HG03342 (cell line): ENCODE results near the gene MAPT.

Experiments
- ATAC-seq: cut with Tn5 transposase; IDR thresholded peaks from one replicate; pipeline ENCODE4 v1.9.1; 2021; ENCODE audit warnings: mild to moderate bottlenecking, moderate library complexity; ENCODE audit not compliant: unreplicated experiment

The MAPT gene

GRCh38 chr17:45969726-45970125 is 75.4 kb downstream of the MAPT start:
- ATAC-seq: no peak

- no peak for ATAC-seq
These were observed 76.3 kb downstream of the MAPT start for GRCh38 chr17:45970659-45971058.

- ATAC-seq: no peak
These were observed 77.4 kb downstream of the MAPT start for GRCh38 chr17:45971698-45972141.

GRCh38 chr17:45972531-45972930 is 78.2 kb downstream of the MAPT start:
- no peak for ATAC-seq

GRCh38 chr17:45973099-45973780 is 78.9 kb downstream of the MAPT start:
- ATAC-seq: no peak

GRCh38 chr17:45973946-45974859 is 79.8 kb downstream of the MAPT start:
- no peak for ATAC-seq

GRCh38 chr17:45974916-45975630 is 80.7 kb downstream of the MAPT start:
- no peak for ATAC-seq

GRCh38 chr17:45975640-45976295 is 81.4 kb downstream of the MAPT start:
- no peak for ATAC-seq

GRCh38 chr17:45976391-45976754 is 82.0 kb downstream of the MAPT start:
- no peak for ATAC-seq

GRCh38 chr17:45976755-45977505 is 82.6 kb downstream of the MAPT start:
- ATAC-seq: no peak

GRCh38 chr17:45977506-45977824 is 83.1 kb downstream of the MAPT start:
- no peak for ATAC-seq

GRCh38 chr17:45977976-45978626 is 83.7 kb downstream of the MAPT start:
- ATAC-seq: no peak

GRCh38 chr17:45979137-45979536 is 84.8 kb downstream of the MAPT start:
- no peak for ATAC-seq

- no peak for ATAC-seq
These were observed 86.5 kb downstream of the MAPT start for GRCh38 chr17:45980855-45981254.

- no peak for ATAC-seq
These were observed 87.0 kb downstream of the MAPT start for GRCh38 chr17:45981306-45981705.

- no peak for ATAC-seq
These were observed 88.6 kb downstream of the MAPT start for GRCh38 chr17:45982791-45983613.

GRCh38 chr17:45983614-45984310 is 89.4 kb downstream of the MAPT start:
- ATAC-seq: no peak

- no peak for ATAC-seq
These were observed 90.0 kb downstream of the MAPT start for GRCh38 chr17:45984368-45984767.
